Ascending aorta (tissue), 2 donors: ENCODE results near the gene SLC15A1. TPM values are rescaled to one million over a fixed set of nuclear protein-coding genes. Genes with fewer than 3 reads are reported as not detected.

ENCODE experiments used
- DNase-seq, 2 donors: peaks; one replicate each; pipeline ENCODE4 v3.0.0-alpha.2; 2019; ENCODE audit warnings: low spot score in 2 of 2
- H3K27ac ChIP-seq, 2 donors: fragments of 200-600 bp; sonication (generic); one replicate each; pipeline ENCODE4 v1.5.1; 2016 to 2017; ENCODE audit warnings: mild to moderate bottlenecking in 1 of 2
- H3K27me3 ChIP-seq: fragments of 200-600 bp; sonication (generic); one replicate; pipeline ENCODE4 v1.5.1; 2017
- H3K36me3 ChIP-seq, 2 donors: fragments of 200-600 bp; sonication (generic); one replicate each; pipeline ENCODE4 v1.5.1; 2016
- H3K4me1 ChIP-seq, 2 donors: fragments of 200-600 bp; sonication (generic); one replicate each; pipeline ENCODE4 v1.5.1; 2016 to 2017; ENCODE audit warnings: mild to moderate bottlenecking in 1 of 2
- H3K4me3 ChIP-seq, 2 donors: fragments of 200-600 bp; sonication (generic); one replicate each; pipeline ENCODE4 v1.5.1; 2016 to 2017; ENCODE audit warnings: mild to moderate bottlenecking in 1 of 2
- H3K9me3 ChIP-seq, 2 donors: fragments of 200-600 bp; sonication (generic); one replicate each; pipeline ENCODE4 v1.5.1; 2016
- CTCF ChIP-seq, 3 experiments: fragments of 200-600 bp in 2 of 3; fragments of 450-650 bp in 1 of 3; sonication (generic) in 2 of 3; IDR thresholded peaks; one replicate each; pipeline ENCODE4 v1.5.1; 2016 to 2019; ENCODE audit warnings: antibody characterized with exemption in 3 of 3, mild to moderate bottlenecking in 1 of 3, moderate library complexity in 1 of 3
- intact Hi-C: fragments of 100-400 bp; cut with DNase I; formaldehyde crosslinking; loops from one replicate; pipeline ENCODE4 v1.15.1; 2023
- total RNA-seq: library from RNA; depleted of rRNA; stranded (reverse); fragments of >200 nt; gene quantifications from one replicate; pipeline ENCODE4 v1.1.0, GENCODE V29; 2016

The SLC15A1 gene
- total RNA-seq, 1 donor from 2014 or later, result not detected

DNA sequence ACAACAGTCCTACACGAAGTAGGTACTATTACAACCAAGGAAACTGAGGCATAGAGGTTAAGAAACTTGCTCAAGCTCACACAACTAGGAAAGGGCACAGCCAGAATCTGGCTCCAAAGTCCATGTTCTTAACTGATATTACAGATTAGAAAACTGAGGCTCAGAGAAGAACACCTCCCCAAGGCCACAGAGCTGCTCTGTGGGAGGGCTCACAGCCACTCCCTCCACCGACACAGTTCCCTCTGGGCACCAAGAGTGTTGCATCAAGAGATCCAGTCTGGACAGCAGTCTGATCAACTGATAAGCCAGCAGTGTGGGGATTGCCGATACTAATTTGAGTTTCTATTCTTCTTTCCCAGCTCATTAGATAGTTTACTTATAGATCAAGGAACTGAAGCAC is 29.5 kb downstream of the SLC15A1 start:
- Histone ChIP-seq H3K27me3 (no peaks in the 10 kb centered on the region), H3K9me3 (no peaks in the 10 kb centered on the region), H3K27ac (no peak overlapping the region), H3K4me3 (no peak overlapping the region), H3K36me3 (no peaks in the 10 kb centered on the region), H3K4me1 (no peaks in the 10 kb centered on the region)
- no peak for DNase-seq
- no peak for TF ChIP-seq CTCF (IDR thresholded peaks at IDR 0.05)
- intact Hi-C loops, result no loop called here

DNA sequence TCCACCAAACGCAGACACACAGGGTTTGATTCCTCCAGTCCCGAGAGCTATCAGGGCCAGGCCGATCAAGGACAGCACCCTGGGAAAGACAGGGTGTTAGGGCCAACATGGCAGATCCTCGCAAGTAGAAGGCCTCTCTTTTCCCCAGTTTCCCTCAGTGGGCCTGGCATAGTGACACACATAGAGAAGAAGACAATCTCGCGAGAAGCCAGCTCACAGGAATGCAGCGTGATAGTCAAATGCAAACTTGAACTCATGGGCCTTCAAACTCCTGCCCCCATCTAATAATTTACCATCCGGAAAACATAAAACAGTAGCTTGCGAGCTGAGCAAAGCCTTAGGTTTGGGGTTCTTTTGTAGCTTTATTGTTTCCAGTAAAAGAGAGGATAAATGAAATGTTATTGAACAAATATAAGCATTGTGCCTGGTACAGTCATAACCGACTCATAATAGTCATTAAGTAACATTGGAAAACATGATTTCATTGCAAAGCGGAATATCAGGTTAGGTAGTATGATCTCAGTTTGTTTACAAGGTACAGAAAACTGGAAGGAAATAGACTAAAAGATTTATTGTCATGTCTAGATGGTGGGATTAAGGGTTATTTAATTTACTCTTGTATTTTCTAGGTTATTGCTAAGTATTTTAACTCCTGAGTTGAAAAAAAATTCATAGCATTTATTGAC is 30.5 kb downstream of the SLC15A1 start:
- no peak for DNase-seq
- Histone ChIP-seq H3K36me3 (no peaks in the 10 kb centered on the region), H3K27me3 (no peaks in the 10 kb centered on the region), H3K4me1 (no peaks in the 10 kb centered on the region), H3K4me3 (no peak overlapping the region), H3K27ac (no peak overlapping the region), H3K9me3 (no peaks in the 10 kb centered on the region)
- no peak for TF ChIP-seq CTCF (IDR thresholded peaks at IDR 0.05)
- intact Hi-C loops, result no loop called here

- Histone ChIP-seq H3K27me3 (no peaks in the 10 kb centered on the region), H3K9me3 (no peaks in the 10 kb centered on the region), H3K4me3 (no peak overlapping the region), H3K27ac (no peak overlapping the region), H3K36me3 (no peaks in the 10 kb centered on the region), H3K4me1 (no peaks in the 10 kb centered on the region)
- intact Hi-C loops, result no loop called here
- no peak for DNase-seq
- no peak for TF ChIP-seq CTCF (IDR thresholded peaks at IDR 0.05)
Measured at GRCh38 chr13:98719527-98720250, 32.8 kb downstream of the SLC15A1 start.

GRCh38 chr13:98717891-98718290 is 34.6 kb downstream of the SLC15A1 start:
- TF ChIP-seq CTCF (IDR thresholded peaks at IDR 0.05), result no peak
- Histone ChIP-seq H3K4me3 (no peak overlapping the region), H3K4me1 (no peaks in the 10 kb centered on the region), H3K27ac (no peak overlapping the region), H3K27me3 (no peaks in the 10 kb centered on the region), H3K9me3 (no peaks in the 10 kb centered on the region), H3K36me3 (no peaks in the 10 kb centered on the region)
- no peak for DNase-seq
- intact Hi-C loops, result no loop called here

GRCh38 chr13:98717256-98717655 is 35.2 kb downstream of the SLC15A1 start:
- Histone ChIP-seq H3K9me3 (no peaks in the 10 kb centered on the region), H3K27me3 (no peaks in the 10 kb centered on the region), H3K27ac (no peak overlapping the region), H3K4me3 (no peak overlapping the region), H3K4me1 (no peaks in the 10 kb centered on the region), H3K36me3 (no peaks in the 10 kb centered on the region)
- DNase-seq, result no peak
- intact Hi-C loops, result no loop called here
- no peak for TF ChIP-seq CTCF (IDR thresholded peaks at IDR 0.05)
